EH (cell line): ENCODE data around the gene IGFLR1.

Source experiments
- DNase-seq: peaks from one replicate; pipeline ENCODE4 v3.0.0-alpha.2; 2015; ENCODE audit warnings: low read depth

The IGFLR1 gene

DNA sequence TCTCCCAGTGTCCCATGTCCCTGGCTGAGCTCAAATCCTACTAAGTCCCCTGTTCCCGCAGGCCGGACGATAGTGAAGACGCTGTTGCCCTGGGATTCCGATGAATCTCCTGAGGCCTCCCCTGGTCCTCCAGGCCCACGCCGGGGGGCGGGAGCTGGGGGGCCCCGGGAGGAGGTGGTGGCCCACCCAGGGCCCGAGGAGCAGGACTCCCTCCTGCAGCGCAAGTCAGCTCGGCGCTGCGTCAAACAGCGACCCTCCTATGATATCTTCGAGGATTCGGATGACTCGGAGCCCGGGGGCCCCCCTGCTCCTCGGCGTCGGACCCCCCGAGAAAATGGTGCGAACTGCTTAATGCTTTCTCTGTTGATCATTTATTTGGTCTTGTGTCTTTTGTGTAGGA lies 18.6 kb downstream of the IGFLR1 start:
- no peak for DNase-seq

DNA sequence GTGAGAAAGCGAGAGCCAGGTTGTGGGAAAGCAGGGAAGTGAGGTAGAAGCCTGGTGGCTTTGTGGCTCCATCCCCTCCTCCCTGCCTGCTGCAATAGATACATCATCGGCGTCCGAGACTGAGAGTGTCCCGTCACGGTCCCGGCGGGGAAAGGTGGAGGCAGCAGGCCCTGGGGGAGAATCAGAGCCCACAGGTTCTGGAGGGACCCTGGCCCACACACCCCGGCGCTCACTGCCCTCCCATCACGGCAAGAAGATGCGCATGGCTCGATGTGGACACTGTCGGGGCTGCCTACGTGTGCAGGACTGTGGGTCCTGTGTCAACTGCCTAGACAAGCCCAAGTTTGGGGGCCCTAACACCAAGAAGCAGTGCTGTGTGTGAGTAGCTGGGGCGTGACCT lies 19.4 kb downstream of the IGFLR1 start:
- DNase-seq: no peak

DNA sequence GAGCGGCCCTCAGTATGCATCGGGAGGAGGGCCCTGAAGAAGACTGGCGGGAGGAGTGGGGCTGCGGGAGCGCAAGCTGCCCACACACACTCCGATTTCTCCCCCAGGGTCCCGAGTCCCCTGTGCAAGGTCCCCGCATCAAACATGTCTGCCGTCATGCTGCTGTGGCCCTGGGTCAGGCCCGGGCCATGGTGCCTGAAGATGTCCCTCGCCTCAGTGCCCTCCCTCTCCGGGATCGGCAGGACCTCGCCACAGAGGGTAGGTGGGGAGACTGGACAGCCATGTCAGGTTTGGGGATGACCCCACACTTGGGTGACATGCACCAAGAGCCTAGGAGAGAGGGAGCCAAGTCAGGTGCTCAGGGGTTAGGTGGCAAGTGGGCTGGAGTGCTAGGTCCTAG lies 19.8 kb downstream of the IGFLR1 start:
- DNase-seq: no peak

DNA sequence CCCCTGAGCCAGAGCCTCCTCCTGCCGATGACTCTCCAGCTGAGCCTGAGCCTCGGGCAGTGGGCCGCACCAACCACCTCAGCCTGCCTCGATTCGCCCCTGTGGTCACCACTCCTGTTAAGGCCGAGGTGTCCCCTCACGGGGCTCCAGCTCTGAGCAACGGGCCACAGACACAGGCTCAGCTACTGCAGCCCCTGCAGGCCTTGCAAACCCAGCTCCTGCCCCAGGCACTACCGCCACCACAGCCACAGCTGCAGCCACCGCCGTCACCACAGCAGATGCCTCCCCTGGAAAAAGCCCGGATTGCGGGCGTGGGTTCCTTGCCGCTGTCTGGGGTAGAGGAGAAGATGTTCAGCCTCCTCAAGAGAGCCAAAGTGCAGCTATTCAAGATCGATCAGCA lies 20.9 kb downstream of the IGFLR1 start:
- DNase-seq: no peak

DNA sequence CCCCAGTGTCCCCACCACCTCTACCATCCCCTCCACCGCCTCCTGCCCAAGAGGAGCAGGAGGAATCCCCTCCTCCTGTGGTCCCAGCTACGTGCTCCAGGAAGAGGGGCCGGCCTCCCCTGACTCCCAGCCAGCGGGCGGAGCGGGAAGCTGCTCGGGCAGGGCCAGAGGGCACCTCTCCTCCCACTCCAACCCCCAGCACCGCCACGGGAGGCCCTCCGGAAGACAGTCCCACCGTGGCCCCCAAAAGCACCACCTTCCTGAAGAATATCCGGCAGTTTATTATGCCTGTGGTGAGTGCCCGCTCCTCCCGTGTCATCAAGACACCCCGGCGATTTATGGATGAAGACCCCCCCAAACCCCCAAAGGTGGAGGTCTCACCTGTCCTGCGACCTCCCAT lies 21.6 kb downstream of the IGFLR1 start:
- DNase-seq: no peak

DNA sequence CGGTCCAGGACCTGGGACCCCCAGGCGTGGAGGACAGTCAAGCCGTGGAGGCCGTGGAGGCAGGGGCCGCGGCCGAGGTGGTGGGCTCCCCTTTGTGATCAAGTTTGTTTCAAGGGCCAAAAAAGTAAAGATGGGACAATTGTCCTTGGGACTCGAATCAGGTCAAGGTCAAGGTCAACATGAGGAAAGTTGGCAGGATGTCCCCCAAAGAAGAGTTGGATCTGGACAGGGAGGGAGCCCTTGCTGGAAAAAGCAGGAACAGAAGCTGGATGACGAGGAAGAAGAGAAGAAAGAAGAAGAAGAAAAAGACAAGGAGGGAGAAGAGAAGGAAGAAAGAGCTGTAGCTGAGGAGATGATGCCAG lies 22.1 kb downstream of the IGFLR1 start:
- DNase-seq: no peak

DNA sequence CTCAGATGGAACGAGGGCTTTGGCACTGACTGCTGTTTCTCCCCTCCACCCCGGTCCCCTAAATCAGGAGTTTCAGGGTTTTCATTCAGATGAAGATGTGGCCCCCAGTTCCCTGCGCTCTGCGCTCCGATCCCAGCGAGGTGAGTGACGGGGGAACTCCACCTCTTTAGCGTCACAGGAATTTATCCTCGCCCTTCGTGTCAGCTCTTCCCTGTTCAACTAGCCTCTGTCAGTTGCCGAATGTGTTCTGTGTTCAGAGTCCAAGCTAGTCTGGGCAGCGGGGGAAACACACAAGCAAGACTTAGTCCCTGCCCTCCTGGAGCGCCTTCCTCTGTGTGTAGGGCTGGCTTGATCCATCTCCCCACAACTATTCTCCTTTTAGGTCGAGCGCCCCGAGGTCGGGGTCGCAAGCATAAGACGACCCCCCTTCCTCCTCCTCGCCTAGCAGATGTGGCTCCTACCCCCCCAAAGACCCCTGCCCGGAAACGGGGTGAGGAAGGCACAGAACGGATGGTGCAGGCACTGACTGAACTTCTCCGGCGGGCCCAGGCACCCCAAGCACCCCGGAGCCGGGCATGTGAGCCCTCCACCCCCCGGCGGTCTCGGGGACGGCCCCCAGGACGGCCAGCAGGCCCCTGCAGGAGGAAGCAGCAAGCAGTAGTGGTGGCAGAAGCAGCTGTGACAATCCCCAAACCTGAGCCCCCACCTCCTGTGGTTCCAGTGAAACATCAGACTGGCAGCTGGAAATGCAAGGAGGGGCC lies 22.7 kb downstream of the IGFLR1 start:
- no peak for DNase-seq

DNA sequence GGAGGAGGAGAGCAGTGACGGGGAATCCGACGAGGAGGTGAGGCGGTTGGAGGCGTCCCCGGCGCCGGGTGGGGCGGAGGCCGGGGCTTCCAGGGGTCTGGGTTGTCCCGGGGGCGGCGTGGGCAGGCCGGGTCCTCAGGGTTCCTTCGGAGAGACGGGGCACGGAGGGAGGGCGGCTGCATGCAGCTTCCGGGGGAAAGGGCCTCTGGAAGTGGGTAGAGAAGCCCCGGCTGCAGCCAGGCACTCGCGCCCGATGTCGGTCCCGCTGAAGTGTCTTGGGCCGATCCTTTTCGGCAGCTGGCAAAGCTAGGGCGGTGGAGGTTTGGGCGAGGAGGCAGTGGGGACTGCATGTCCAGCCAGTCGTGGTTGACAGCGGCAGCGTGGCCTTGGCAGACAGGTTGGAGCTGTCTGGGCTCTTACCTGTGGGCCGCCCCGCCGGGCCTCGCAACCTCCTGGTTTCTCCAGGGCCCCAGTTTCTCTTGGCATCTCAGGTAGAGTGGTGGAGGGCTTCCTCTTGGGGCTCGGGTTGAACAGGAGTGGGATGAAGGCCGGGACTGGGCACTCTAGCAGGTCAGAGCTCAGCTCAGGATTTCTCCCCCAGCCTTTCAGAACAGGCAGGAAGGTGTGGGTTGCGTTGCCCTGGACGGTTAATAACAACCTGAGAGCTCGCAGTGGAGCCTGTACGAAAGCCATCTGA lies 23.8 kb downstream of the IGFLR1 start:
- DNase-seq: peak; percentile 47

DNA sequence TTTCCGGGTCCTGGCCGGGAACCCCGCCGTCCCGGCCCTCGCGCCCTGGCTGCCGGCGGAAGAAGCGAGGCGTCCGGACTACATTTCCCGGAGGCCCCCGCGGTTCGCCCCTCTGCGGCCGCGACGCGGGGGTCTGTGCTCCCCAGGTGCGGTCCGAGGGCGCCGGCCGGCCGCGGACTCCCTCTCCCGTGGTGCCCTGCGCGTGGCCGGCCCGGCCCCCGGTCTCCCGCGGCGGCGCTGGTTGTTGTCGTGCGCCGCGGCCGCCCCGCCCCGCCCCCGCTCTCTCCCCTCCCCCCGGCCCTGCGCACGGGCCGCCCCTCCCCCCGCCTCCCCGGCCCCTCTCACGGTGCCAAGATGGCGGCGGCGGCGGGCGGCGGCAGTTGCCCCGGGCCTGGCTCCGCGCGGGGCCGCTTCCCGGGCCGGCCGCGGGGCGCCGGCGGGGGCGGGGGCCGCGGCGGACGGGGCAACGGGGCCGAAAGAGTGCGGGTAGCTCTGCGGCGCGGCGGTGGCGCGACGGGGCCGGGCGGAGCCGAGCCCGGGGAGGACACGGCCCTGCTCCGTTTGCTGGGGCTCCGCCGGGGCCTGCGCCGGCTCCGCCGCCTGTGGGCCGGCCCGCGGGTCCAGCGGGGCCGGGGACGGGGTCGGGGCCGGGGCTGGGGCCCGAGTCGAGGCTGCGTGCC lies 24.4 kb downstream of the IGFLR1 start, which contains the start of gene KMT2B:
Gene KMT2B, plus strand, starts transcription at position 339 of the 680 bp plus-strand sequence. Its CDS starts 16 bp downstream, at position 355.
- no peak for DNase-seq

DNA sequence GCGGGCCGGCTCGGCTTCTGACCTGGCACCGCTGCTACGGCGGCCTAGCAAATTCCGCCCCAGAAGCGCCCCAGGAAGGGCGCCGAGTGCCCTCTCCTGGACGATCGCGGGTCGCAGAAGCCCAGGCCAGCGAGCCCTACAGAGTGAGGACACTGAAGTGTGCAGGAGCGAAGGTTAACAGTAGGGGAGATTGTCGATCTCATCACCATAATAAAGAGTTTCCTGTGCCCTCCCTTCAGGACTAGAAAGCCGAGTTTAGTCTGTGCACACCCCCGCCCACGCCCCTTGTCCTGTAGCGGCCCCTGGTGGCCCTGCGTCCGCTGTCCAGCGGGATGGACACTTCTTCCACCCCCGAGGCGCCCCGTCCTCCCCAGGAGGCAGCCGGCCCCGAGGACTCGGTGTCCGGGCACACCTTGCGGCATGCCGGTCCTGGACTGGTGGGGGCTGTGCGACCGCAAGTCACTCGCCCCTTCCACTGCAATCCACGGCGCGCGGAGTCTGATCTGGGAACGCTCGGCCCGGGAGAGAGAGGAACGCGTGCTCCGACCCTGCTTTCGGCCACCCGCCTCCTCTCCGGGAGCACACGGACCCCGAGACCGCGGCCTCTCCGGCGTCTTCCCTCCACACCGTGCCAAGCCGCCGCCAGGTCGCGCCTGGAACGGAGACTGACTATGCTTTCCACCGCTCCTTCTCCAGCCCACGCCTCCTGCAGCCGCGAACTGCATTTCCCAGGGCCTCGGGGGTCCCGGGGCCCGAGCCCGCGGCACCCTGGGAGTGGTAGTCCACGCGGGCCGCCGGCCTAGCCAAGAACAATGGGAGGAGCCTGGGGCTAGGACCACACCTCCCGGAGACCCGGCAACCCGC lies 25.2 kb downstream of the IGFLR1 start:
- DNase-seq: peak; percentile 97

DNA sequence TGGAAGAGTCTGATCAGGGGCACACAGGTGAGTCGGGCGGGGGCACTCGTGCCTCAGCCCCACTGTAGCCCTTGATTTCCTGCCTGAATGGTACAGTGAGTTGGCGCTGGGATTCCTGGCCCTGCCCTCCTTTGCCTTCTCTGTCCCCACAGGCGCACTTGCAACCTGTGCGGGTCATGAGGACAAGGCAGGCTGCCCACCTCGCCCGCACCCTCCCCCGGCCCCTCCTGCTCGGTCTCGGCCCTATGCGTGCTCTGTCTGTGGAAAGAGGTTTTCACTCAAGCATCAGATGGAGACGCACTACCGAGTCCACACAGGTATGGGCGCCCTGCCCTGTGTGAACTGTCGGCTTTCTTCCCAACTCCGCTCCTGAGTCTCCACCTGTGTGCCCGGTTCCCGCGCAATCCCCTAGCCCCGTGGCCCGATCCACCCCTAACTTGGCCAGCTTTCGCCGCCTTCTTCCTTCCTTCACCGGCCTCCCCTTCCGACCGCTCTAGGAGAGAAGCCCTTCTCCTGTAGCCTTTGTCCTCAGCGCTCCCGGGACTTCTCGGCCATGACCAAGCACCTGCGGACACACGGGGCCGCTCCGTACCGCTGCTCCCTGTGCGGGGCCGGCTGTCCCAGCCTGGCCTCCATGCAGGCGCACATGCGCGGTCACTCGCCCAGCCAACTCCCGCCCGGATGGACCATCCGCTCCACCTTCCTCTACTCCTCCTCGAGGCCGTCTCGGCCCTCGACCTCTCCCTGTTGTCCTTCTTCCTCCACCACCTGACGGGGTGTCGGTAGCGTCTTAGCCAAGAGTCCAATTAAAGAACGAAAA lies 26.1 kb downstream of the IGFLR1 start:
- peak; percentile 58 for DNase-seq

DNA sequence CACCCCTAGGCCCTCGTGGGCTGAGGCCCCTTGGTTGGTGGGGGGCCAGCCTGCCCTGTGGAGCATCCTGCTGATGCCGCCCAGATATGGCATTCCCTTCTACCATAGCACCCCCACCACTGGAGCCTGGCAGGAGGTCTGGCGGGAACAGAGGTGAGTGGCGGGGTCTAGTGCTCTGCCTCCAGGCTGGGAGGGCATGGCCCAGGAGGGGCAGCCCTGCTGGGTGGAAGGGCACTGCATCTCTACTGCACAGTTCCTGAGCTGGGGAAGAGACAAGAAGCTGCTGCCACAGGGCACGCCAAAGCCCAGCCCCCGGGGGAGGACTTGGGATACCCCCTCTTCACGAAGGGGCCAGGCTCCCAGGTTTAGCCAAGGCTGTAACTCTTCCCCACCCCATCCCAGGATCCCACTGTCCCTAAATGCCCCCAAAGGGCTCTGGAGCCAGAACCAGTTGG lies 26.9 kb downstream of the IGFLR1 start:
- no peak for DNase-seq

DNA sequence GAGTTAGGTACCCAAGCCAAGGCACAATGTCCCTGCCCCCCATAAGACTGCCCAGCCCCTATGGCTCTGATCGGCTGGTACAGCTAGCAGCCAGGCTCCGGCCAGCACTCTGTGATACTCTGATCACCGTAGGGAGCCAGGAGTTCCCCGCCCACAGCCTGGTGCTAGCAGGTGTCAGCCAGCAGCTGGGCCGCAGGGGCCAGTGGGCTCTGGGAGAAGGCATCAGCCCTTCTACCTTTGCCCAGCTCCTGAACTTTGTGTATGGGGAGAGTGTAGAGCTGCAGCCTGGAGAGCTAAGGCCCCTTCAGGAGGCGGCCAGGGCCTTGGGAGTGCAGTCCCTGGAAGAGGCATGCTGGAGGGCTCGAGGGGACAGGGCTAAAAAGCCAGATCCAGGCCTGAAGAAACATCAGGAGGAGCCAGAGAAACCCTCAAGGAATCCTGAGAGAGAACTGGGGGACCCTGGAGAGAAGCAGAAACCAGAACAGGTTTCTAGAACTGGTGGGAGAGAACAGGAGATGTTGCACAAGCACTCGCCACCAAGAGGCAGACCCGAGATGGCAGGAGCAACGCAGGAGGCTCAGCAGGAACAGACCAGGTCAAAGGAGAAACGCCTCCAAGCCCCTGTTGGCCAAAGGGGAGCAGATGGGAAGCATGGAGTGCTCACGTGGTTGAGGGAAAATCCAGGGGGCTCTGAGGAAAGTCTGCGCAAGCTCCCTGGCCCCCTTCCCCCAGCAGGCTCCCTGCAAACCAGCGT lies 27.5 kb downstream of the IGFLR1 start:
- no peak for DNase-seq

DNA sequence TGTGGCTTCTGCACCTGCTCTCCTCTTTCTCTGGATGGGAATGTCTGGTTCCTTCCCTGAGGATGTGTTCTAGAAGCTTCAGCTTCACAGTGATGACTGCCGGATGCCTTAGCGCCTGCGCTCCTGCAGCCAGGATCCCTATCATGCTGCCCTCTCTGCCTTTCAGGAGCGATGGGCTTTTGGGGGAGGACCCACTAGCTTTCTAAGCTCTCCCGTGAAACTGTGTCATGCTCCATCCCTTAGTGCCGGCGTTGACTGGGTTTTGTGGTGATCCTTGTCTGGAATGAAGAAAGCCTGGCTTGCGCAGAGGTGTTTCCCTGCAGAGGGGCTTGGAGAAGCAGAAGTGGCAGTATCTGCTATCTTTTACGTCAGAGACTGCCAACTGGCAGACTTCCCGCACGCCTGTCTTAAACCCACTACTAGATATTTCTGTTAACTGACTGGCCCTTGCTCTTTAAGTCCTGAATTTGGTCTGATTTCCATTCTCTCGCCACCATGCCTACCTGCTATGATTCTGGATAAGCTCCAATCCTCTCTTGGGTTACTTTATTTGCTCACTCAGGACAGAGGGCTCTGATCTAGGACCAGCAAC lies 28.3 kb downstream of the IGFLR1 start:
- DNase-seq: no peak

DNA sequence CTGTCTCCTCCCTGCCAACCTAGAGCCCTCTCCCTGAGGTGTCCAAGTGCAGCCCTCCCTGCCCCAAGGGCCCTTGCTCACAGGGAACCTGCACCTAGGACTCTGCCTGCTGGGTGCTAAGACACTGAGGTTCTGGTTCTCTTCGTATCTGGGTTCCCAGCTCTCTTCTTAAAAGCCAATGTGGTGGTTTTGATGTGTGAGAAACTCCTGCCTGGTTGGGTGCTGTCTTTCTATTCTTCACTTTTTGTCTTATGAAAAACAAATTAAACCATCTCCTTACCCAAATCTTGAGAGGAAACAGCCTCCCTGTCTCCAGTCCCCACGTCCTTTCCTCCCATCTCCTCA lies 28.8 kb downstream of the IGFLR1 start:
- no peak for DNase-seq

DNA sequence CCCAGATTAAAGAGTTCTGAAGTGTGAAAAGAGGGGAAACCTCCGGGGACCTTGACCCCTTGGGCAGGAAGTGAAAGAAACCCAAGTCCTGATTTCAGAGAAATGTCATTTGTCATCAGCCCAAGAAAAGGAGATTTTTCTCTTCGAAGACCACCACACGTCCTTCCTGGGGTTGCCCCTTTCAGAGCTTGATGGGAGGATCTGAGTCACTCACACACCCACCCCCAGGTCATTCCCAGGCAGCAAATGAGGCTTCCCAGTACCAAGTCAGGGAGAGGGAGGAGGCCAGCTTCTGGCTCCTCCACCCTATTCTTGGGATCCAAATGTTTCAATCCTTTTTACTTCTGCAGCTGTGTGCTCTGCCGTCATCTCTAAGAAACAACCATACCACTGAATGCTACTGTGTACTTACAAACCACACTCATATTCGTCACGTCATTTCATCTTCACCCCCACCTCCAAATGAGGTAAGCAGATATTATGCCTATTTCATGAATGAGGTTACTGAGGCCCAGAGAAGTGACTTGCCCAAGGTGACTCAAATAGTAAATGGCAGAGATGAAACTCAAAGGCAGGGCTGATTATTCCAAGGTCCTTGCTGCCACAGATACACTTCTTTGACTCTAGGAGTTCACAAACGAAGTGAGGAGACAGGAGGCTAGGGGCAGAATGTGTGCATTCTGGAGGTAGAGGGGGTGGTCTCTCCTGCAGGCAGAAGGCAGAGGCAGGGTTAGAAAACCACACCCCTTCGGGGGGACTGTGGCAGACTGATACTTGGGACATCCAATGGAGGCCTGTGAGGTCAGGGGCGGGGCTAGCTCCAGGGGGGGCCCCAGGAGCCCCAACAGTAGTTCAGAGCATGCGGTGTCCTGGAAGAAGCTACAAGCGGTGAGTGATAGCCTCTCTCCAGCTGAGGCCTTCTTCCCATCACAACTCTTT lies 29.4 kb downstream of the IGFLR1 start:
- DNase-seq: no peak

DNA sequence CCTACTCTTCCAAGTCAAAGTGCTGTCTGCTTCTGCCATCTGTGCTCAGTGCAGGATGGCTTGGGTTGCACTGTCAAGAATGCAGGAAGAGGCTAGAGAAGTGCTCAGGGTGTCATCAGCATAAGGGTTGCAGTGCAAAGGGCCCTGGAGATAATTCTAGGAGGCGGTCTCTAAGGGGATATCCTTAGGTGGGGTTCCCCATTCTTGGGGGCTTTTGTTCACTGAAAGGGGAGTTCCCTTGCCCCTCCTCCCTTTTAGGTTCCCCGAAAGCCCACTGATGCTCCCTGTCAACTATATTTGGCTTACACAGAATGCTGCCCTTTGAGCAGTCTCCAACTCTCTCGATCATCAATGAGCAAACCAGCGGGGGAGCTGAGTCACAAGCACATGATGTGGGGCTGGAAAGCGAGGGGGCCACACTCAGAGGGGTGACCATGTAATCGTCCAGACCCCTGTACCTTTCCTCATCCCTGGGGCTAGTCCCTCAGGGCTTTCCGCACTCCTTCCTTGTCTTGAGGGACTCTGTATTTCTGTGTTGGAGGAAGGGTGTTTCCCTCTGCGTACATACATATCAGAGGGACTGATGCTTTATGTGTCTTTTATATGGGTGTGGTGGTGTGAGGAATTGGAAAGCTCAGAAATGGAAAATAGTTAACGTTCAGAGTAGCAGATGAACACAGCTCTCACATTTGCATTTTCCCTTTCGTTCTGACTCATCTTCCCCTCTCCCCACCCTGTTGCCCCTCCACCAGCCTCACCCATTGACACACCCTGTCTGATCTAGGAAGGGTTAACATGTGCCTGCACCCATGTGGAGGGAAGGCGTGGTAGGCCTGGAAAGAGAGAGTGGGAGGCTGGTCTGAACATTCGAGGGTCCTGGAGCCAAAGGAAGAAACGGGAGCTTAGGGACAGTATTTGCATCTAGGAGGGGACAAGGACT lies 31.2 kb downstream of the IGFLR1 start:
- DNase-seq: no peak

DNA sequence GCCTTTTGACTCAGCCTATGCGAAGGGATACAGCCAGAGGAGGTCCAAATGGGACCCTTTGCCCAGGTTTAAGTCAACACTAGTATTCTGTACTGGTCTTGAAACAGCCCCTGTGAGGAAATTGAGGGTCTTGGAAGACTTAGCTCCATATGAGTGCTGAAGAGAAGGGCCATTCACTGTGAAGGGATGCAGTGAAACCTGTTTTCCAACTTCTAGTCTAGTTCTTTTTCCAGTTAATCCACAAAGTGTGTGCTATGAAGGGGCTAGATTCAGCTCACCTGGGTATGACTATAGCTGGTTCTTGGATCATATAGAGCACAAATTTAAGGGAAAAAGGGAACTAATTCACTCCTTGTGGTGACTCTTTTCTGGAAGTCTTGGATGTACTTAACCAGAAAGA lies 33.9 kb downstream of the IGFLR1 start:
- no peak for DNase-seq
